RWPE2 (cell line): Measurements from ENCODE around the gene FBXW8.

Experiments used
- ATAC-seq: fragments of 200-7000 bp; cut with Tn5 transposase; 3 replicates; pipeline ENCODE4 v1.9.1; 2021; ENCODE audit warnings: low read depth
- DNase-seq: peaks from one replicate; pipeline ENCODE4 v3.0.0-alpha.2; 2020; ENCODE audit warnings: low spot score
- H3K27ac ChIP-seq: fragments of 450-650 bp; 2 replicates; pipeline ENCODE4 v1.5.1; 2017; ENCODE audit warnings: mild to moderate bottlenecking; ENCODE audit not compliant: poor library complexity, severe bottlenecking
- H3K27me3 ChIP-seq: fragments of 250-450 bp; sonication (Bioruptor Pico); 2 replicates; pipeline ENCODE4 v1.5.1; 2021; ENCODE audit warnings: mild to moderate bottlenecking, moderate library complexity; ENCODE audit not compliant: insufficient read depth, poor library complexity, severe bottlenecking
- H3K36me3 ChIP-seq: fragments of 250-450 bp; sonication (Bioruptor Pico); 2 replicates; pipeline ENCODE4 v1.5.1; 2020; ENCODE audit warnings: low read depth, mild to moderate bottlenecking, moderate library complexity
- H3K4me1 ChIP-seq: fragments of 250-450 bp; sonication (Bioruptor Pico); 2 replicates; pipeline ENCODE4 v1.5.1; 2021; ENCODE audit warnings: mild to moderate bottlenecking, moderate library complexity; ENCODE audit not compliant: insufficient read depth, poor library complexity, severe bottlenecking
- H3K4me3 ChIP-seq: fragments of 250-450 bp; sonication (Bioruptor Pico); 2 replicates; pipeline ENCODE4 v1.5.1; 2021; ENCODE audit warnings: mild to moderate bottlenecking, moderate library complexity; ENCODE audit not compliant: severe bottlenecking
- H3K9me3 ChIP-seq: fragments of 250-450 bp; sonication (Bioruptor Pico); 2 replicates; pipeline ENCODE4 v1.5.1; 2021; ENCODE audit warnings: mild to moderate bottlenecking, moderate library complexity; ENCODE audit not compliant: severe bottlenecking
- CTCF ChIP-seq: fragments of 450-650 bp; IDR thresholded peaks from one replicate; pipeline ENCODE4 v1.5.1; 2017; ENCODE audit warnings: mild to moderate bottlenecking, moderate library complexity; ENCODE audit not compliant: poor library complexity, severe bottlenecking

The FBXW8 gene

GRCh38 chr12:117047810-117048584 is 137.2 kb downstream of the FBXW8 start:
- DNase-seq = no peak

GRCh38 chr12:117048585-117048904 is 137.8 kb downstream of the FBXW8 start:
- H3K36me3 ChIP-seq = no peaks in the 10 kb centered on the region
- no peak overlapping the region for H3K27ac ChIP-seq
- H3K27me3 ChIP-seq = no peaks in the 10 kb centered on the region
- H3K4me3 ChIP-seq = no peak overlapping the region
- DNase-seq = no peak
- no peak for TF ChIP-seq CTCF
- H3K9me3 ChIP-seq = no peaks in the 10 kb centered on the region
- ATAC-seq = no peak
- no peaks in the 10 kb centered on the region for H3K4me1 ChIP-seq

More at GRCh38 chr12:117047810-117048584, 137.2 kb downstream of the FBXW8 start:
- no peak overlapping the region for H3K4me3 ChIP-seq
- no peak; the same call in 2 of the 3 replicates for ATAC-seq
- H3K27me3 ChIP-seq = no peaks in the 10 kb centered on the region
- no peaks in the 10 kb centered on the region for H3K4me1 ChIP-seq
- no peak overlapping the region for H3K27ac ChIP-seq
- no peaks in the 10 kb centered on the region for H3K9me3 ChIP-seq
- H3K36me3 ChIP-seq = no peaks in the 10 kb centered on the region
- TF ChIP-seq CTCF = no peak

GRCh38 chr12:117049295-117049694 is 138.5 kb downstream of the FBXW8 start:
- TF ChIP-seq CTCF = no peak
- Histone ChIP-seq H3K27me3 (no peaks in the 10 kb centered on the region), H3K27ac (no peak overlapping the region), H3K4me1 (no peaks in the 10 kb centered on the region), H3K9me3 (no peaks in the 10 kb centered on the region), H3K36me3 (no peaks in the 10 kb centered on the region), H3K4me3 (no peak overlapping the region)
- ATAC-seq = no peak
- DNase-seq = no peak

- no peak for ATAC-seq
- no peak for TF ChIP-seq CTCF
- Histone ChIP-seq H3K27me3 (no peaks in the 10 kb centered on the region), H3K9me3 (no peaks in the 10 kb centered on the region), H3K27ac (no peak overlapping the region), H3K4me3 (no peak overlapping the region), H3K4me1 (no peaks in the 10 kb centered on the region), H3K36me3 (no peaks in the 10 kb centered on the region)
- DNase-seq = no peak
Measured at GRCh38 chr12:117050060-117050459, 139.3 kb downstream of the FBXW8 start.

GRCh38 chr12:117051380-117051779 is 140.6 kb downstream of the FBXW8 start:
- DNase-seq = no peak
- no peak for TF ChIP-seq CTCF
- no peak for ATAC-seq
- Histone ChIP-seq H3K4me1 (no peaks in the 10 kb centered on the region), H3K36me3 (no peaks in the 10 kb centered on the region), H3K9me3 (no peaks in the 10 kb centered on the region), H3K4me3 (no peak overlapping the region), H3K27ac (no peak overlapping the region), H3K27me3 (no peaks in the 10 kb centered on the region)
